Astrocyte of the hippocampus (primary cell): ENCODE data around the gene NME5.
"Not testable (repeated sequence)": the region's sequence is repeated elsewhere in the genome, so short reads cannot be mapped to it uniquely, and the experiment has no call there.

Experiments
- DNase-seq: peaks from one replicate; pipeline ENCODE4 v3.0.0; 2011; ENCODE audit warnings: low read depth, low spot score

Gene NME5, protein sequence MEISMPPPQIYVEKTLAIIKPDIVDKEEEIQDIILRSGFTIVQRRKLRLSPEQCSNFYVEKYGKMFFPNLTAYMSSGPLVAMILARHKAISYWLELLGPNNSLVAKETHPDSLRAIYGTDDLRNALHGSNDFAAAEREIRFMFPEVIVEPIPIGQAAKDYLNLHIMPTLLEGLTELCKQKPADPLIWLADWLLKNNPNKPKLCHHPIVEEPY

DNA sequence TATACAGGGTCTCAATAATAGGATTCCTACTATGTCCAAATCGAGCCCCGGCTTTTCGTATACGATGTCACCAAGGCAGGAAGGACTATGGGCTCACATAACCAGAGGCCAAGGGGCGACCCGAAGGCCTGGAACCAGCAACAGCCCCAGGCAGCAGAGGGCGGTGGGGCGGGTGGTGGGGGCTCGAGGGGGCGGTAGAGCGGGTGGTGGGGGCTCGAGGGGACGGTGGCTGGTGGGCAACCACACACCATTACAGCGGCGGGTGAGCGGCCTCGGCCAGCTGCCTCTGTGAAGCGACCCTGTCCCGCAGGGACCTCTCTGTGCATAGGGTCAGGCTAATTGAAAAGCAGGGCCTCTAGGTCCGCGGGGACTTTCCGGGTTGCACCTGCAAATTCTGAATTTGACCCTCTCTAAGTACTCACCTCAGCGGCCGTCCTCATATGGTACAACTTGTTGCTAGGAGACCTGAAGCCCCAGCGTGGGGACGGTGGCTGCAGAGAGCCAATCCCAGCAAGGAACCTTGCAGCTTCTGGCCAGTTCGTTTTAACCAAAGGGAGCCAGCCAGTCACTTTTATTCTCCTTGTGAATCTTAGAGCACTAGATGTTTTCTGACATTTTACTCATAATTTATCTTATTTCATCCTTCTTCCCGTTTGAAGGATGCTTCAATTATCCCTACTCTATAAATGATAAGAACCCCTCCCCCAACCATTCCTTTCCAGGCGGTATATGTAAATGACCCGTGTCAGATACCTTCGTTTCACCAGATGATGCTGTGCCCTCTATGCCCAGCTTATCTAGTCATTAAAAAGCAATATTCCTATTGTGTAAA lies at the start of gene NME5:
Gene NME5, minus strand, starts transcription at position 480 of the 832 bp plus-strand sequence. CDS start 648 bp downstream, outside the sequence.
- peak; percentile 88 for DNase-seq

DNA sequence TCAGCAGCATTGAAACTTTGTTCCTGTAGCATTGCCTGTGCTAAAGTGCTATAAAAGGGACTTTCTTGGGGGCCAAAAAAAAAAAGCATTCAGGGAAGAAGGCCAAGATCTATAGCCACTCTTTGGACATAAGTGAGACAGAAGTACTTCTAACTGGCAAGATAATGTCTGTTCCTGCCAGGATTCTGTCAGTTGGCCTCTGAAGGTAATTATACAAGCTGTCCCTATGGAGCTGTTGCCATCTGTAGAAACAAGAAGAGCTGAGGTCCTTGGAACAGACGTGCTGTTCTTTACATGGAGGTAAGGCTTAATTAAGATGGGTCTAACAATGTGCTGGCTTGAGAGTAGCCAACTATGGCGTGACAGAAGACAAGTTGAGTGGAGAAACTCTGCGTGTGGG lies 49.4 kb upstream of the NME5 start:
- DNase-seq, result no peak

DNA sequence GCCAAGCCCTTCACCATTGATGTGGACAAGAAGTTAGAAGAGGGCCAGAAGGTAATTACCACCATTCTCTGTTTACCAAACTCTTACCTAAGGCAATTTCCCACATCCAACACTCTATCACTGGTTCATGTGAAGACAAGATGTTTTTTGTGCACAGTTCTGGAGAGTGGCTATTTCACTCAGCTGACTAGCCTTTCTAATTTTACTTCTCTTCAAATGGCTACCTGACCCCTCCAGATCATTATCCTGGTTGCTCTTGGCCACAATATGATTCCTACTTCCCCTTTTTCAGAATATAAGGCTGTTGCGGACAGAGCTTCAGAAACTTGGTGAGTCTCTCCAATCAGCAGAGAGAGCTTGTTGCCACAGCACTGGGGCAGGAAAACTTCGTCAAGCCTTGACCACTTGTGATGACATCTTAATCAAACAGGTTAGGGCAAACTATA lies 46.8 kb upstream of the NME5 start:
- no peak for DNase-seq

DNA sequence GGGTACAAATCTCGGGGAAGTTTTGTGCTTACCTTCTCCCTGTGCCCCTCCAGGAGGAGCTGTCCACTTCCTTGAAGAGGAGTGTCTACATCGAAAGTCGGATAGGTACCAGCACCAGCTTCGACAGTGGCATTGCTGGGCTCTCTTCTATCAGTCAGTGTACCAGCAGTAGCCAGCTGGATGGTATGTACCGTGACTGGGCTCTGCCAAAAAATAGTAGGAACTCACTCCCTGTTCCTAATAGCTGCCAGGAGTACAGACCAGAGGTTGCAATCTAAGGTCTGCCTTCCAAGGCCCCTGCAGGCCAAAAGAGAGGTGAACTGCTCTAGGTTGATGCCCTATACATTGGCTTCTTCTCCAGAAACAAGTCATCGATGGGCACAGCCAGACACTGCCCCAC lies 43.6 kb upstream of the NME5 start:
- no peak for DNase-seq

DNA sequence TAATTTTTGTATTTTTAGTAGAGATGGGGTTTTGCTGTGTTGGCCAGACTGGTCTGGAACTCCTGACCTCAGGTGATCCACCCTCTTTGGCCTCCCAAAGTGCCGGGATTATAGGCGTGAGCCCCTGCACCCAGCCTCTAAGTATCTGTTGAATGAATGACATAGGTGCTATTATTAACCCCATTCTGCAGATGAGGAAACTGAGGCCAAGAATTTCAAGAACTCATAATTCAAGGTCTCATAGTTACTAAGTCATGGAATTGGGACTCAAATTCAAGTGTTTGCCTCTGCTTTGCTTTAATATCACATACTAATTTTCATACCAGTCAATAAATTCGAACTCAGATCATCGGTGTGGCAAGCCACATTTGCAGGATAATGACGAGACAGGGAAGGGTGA lies 41.6 kb upstream of the NME5 start:
- DNase-seq, result no peak

DNA sequence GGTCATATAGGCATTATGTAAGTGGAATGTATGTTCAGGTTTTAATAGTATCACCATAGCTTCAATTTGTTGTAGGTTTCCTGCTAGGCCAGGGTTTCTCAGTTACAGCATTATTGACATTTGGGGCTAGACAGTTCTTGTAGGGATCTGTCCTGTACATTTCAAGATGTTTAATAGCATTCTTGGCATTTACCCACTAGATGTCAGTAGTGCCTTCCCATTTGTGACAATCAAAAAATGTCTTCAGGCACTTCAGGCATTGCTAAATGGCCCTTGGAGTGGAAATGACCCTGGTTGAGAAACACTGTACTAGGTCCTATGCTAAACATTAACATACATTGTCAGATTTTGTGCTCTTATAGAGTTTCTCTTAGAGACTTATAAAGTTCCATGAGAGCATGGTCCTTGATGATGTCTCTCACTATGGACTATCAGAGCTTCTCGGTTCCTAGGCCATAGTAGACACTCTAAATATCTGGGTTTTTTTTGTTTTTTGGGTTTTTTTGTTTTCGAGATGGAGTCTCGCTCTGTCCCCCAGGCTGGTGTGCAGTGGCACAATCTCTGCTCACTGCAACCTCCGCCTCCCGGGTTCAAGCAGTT lies 41.1 kb upstream of the NME5 start:
- DNase-seq, result peak; percentile 62

DNA sequence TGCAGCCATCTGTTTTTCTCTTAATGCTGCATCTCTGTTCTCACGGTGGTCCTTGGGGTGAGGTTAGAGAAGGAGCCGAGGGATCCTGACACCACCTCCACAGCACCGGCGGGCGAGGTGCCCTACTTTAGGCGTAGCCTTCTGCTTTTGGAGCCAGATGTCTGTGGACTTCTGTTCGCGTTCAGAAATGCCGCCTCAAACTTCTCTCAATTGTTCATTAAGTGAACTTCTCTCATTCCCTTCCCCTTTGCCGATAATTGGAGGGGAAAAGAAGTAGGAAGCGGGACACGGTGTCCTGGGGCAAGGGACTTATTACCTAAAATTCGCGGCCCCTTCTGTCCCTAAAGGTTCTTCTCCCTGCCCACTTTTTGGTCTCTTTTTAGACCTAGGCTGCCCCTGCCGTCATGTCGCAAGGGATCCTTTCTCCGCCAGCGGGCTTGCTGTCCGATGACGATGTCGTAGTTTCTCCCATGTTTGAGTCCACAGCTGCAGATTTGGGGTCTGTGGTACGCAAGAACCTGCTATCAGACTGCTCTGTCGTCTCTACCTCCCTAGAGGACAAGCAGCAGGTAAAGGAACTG lies 40.1 kb upstream of the NME5 start:
- peak; percentile 8 for DNase-seq

DNA sequence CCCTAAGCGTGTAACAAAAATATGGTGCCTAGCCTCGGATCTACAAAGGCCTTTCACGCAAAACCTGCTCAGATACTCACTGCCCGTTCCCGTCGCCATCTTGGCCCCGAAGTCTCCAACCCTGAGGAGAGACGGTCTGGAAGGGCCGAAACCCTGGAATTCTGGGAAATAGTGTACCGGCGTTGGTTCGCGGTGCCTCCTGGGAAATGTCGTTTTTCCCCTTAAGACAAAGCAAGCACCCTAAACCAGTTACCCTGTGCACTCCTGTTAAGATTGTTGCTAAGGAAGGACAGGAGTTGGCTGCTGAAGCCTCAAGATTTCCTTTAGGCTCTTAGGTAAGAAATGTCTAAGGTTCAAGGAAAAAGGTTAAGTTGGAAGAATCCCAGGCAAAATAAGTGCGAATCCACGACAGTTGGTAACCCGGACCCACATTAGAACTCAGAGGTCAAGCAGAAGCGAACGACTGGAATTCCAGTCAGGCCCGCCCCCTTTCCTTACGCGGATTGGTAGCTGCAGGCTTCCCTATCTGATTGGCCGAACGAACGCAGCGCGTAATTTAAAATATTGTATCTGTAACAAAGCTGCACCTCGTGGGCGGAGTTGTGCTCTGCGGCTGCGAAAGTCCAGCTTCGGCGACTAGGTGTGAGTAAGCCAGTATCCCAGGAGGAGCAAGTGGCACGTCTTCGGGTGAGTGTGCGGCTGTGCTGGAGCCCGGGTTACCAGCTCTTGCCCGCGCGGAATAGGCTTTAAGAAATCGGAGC lies 39.5 kb upstream of the NME5 start, which contains the start of the genes BRD8 and KIF20A:
Gene BRD8, minus strand, starts transcription at position 115 of the 761 bp plus-strand sequence. Its CDS starts 16 bp downstream, at position 99.
Gene KIF20A, plus strand, starts transcription at position 597 of the 761 bp plus-strand sequence. CDS start 569 bp downstream, outside the sequence.
- peak; percentile 97 for DNase-seq

DNA sequence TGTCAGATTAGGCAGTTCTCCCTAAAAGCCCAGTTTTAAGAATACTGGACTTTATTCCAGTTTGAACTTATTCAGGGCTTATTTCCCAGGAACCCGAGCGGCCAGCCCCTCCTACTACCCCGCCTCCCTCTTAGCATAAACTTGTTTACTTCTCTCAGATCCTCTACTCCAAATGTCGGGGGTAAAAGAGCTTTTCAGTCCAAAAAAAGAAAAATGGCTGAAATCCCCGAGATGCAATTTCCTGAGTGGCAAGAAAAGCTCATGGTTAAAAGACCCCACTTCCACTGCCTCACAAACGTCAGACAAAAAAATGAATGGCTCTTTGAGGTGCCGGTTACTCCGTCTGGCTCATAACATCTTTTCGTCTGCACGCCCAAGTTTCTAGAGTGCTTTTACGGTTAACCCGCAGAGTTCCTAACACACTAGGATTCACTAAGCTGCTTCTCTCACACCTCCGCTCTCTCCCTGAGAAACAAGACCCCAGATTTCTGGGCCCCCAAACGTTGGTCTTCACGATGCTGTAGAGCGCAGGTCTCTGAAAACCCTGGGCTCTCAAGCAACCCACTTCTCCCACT lies 38.8 kb upstream of the NME5 start:
- peak; percentile 50 for DNase-seq

DNA sequence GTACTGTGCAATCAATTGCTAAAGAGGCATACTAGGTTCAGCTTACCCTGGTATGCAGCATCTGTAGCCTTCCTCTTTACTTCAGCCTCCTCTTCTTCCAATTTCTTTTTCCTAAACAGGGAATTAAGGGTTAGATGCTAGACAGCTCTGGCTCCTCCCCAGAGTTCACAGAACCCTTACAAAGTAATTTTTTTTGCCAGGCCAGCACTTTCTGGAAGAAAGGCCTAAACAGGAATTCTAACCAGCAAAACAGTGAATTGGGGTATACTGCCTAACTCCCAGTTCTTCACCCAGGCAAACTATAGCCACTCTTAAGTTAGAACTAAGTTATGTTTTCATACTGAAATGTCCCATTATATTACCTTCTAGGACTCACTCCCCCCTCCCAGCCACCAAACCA lies 31.1 kb upstream of the NME5 start:
- no peak for DNase-seq

DNA sequence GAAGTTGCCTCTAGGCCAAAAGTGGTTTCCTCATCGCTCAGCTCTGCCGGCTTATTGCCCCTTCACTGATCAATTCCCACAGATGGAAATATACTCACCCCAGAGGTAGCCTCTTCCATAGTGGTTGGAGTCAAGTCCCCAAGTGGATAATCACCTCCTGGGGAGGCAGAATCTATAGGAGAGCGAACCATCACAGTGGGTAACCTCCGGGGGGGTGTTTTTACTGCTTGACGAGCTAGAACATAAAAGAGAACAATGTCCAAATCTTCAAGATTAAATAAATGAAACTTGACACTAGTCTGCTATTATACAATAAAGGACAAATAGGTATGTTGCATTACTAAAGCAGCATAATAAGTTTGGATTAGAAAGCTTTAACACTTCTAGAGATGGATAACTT lies 29.9 kb upstream of the NME5 start:
- DNase-seq, result no peak

DNA sequence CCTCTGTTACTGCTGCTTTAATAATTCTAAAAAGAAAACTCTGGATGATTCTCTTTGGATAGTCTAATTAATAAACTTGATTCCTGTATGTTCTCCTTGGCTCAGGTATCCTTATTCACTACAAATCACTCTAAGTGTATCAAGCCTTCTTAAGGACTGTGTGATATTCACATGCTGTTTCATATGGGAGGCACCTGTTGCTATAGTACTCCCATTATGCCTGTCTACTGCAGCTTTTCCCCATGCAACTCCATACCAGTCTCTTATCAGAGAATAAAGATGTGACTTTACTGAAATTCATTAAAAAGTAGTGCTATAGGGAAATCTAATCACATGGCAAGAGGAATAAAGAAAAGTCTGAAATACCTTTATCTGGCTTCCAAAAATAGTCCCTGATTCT lies 24.5 kb upstream of the NME5 start:
- DNase-seq, result no peak

DNA sequence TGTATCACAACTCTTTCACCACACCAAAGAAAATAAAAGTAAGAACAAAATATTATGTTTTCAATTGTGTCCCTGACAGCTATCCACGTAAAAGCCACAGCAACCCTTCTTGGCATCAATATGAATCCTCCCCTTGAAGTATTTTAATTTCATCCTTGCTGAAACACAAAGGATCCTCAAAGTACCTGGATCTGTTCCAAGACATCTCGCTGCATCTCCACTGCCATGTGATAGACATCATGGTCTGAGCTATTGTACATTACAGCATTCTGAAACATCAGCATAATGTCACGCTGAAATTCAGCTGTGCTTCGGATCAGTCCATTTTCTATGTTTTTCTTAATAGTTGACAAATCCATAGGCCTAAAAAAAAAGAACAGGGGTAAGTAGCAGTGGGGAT lies 21.5 kb upstream of the NME5 start:
- no peak for DNase-seq

DNA sequence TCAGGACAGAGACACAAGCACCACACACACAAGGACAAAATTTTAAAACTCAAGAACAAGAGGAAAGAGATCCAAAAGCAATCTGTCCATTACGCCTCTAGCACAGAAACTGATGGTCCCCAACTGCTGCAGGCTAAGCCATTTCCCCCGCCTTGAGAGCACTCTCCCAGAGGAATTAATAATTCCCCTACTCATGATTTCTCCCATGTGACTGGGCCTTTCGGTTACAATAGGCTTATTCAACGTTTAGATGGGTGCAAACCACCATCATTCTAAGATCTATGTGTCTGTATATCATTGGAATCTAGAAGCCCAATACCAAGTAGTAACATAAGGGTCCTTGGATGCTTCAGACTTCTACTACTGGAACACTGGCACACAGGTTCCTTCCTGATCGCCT lies 20.4 kb upstream of the NME5 start:
- no peak for DNase-seq

DNA sequence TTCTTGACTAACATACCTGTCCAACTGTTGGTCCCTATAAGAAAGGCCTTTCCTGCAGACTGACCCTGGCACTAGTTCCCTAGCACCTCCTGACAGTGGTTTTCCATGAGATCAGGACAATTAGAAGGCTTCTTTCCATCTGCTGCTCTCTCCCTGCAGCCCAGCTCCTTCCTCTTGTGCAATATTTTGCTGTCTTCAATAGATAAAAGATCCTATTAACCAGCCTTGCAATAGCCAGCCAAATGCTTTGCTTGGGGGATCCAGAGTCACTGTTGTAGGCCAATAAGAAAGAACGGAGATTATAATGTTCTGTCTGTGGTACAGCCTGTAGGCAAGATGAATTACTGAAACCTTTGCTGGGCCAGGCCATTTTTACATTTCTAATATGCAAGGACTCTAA lies 18.4 kb upstream of the NME5 start:
- DNase-seq, result no peak

DNA sequence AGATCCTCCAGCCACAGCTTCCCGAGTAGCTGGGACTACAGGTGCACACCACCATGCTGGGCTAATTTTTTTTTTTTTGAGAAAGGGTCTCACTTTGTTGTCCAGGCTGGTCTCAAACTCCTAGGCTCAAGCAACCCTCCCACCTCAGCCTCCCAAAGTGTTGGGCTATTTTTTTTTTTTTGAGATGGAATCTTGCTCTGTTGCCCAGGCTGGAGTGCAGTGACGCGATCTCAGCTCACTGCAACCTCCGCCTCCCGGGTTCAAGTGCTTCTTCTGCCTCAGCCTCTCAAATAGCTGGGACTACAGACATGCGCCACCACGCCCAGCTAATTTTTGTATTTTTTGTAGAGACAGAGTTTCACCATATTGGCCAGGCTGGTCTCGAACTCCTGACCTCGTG lies 16.7 kb upstream of the NME5 start:
- not testable (repeated sequence) for DNase-seq

DNA sequence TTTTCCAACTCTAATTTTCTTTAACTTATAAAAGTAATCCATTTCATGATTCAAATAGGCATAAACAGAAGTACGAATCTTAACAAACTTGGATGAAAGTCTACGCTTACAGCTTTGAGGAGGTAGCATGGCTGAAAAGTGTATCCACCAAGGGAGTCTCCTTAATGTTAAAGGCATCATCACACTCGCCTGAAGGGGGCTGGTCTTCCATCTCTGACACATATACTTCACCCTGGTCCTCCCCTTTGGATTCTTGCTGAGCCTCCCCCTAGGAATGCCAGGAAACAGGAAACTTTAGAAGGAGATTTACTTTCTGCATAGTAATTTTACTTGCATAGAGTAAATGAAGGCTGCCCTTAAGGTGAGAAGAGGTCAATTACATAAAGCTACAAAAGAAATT lies 10.3 kb upstream of the NME5 start:
- DNase-seq, result peak; percentile 5

DNA sequence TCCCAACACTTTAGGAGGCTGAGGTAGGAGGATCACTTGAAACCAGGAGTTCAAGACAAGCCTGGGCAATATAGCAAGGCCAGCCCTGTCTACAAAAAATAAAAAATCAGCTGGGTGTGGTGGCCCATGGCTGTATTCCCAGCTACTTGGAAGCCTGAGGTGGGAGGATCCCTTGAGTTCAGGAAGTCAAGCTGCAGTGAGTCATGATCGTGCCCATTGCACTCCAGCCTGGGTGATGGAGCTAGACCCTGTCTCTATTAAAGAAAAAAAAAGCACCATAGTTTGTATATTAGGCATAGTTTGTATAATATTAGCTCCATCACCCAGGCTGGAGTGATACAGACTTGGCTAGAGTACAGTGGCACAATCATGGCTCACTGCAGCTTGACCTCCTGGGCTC lies 9.6 kb upstream of the NME5 start:
- peak; percentile 38 for DNase-seq

DNA sequence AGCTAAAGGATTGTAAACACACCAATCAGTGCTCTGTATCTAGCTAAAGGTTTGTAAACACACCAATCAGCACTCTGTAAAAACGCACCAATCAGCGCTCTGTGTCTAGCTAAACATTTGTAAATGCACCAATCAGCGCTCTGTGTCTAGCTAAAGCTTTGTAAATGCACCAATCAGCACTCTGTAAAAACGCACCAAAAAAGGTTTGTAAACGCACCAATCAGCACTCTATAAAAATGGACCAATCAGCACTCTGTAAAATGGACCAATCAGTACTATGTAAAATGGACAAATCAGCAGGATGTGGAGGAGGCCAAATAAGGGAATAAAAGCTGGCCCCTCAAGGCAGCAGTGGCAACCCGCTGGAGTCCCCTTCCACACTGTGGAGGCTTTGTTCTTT lies 4.3 kb upstream of the NME5 start:
- DNase-seq, result not testable (repeated sequence)

DNA sequence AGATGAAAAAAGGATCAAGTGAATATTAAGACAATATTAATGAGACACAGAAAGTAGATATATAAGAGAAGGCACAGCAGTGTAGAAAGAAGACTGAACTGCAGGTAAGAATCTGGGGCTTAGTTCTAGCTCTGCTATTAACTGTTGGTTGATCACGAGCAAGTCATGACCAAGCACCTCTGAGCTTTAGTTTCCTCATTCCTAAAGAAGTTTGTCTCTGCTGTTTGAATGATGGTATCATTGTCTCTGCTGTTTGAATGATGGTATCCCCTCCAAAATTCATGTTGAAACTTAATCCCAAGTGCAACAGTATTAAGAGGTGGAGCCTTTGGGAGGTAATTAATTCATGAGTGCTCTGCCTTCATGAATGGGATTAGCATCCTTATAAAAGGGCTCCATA lies 2.5 kb upstream of the NME5 start:
- DNase-seq, result no peak

DNA sequence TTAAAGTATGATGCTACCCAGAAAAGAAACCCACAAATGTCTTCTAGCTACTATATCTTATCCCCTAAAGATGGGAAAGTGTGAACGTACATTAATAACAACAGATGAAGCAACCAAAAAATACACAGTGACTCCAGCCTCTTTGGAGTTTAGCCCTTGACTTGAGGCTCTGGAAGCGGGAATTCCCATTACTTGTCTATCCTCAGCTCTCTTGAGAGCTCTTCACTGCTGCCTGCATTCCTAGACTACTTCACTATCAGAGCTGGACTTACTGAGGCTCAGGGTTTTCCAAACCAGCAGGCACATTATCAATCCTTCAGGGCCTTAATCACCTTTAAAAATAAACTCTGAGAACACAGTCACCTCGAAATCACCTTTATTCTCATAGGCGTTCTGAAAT lies 1.0 kb upstream of the NME5 start:
- no peak for DNase-seq
